GM21447 (cell line): Measurements from ENCODE around the gene RIC1.
"Not testable (repeated sequence)": the region's sequence is repeated elsewhere in the genome, so short reads cannot be mapped to it uniquely, and the experiment has no call there.

Experiments
- ATAC-seq: cut with Tn5 transposase; IDR thresholded peaks from one replicate; pipeline ENCODE4 v1.9.1; 2021; ENCODE audit not compliant: unreplicated experiment

RIC1 gene

DNA sequence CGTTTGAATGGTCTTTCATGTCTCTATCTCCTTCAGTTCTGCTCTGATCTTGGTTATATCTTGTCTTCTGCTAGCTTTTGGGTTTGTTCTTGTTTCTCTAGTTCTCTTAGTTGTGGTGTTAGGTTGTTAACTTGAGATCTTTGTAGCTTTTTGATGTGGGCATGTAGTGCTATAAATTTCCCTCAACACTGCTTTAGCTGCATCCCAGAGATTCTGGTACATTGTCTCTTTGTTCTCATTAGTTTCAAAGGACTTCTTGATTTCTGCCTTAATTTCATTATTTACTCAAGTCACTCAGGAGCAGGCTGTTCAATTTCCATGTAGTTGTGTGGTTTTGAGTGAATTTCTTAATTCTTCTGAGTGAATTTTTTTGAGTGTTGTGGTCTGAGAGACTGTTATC is 33.9 kb downstream of the RIC1 start:
- not testable (repeated sequence) for ATAC-seq

DNA sequence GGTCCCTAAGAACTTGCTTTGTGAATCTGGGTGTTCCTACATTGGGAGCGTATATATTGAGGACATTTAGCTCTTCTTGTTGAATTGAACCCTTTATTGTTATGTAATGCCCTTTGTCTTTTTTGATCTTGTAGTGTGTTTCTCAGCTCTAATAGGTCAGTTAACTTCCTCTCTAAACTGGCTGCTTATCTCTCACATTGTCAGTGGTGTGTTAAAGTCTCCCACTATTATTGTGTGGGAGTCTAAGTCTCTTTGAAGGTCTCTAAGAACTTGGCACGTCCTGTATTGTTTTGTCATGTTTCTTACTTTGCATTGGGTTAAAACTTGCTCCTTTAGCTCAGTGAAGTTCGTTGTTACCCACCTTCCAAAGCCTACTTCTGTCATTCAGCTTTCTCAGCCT is 36.2 kb downstream of the RIC1 start:
- ATAC-seq = no peak

DNA sequence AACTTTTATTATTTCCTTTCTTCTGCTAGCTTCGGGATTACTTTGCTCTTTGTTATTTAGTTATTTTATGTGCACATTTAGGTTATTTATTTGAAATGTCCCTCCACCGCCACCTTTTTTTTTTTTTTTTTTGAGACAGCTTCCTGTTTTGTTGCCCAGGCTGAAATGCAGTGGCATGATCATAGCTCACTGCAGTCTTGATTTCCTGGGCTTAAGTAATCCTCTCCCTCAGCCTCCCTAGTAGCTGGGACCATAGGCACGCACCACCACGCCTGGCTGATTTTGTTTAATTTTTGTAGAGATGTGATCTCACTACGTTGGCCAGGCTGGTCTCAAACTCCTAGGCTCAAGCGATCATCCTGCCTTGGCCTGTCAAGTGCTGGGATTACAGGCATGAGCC is 38.5 kb downstream of the RIC1 start:
- ATAC-seq = no peak

GRCh38 chr9:5670079-5670478 is 41.2 kb downstream of the RIC1 start:
- no peak for ATAC-seq

GRCh38 chr9:5671711-5672353 is 42.9 kb downstream of the RIC1 start:
- no peak for ATAC-seq

DNA sequence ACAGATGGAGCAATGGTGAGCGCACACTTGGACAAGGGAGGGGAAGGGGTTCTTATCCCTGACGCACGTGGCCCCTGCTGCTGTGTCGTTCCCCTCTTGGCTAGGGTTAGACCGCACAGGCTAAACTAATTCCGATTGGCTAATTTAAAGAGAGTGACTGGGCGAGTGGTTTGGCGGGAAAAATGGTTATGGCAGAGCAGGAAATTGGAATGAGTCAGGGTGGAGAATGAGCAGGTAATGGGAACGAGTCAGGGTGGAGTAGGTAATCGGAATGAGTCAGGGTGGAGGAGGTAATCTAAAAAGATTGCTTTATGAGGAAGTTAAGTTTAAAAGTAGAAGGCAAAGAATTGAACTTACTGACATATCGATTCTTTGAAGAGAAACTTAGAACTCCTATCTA is 46.1 kb downstream of the RIC1 start:
- ATAC-seq = not testable (repeated sequence)

DNA sequence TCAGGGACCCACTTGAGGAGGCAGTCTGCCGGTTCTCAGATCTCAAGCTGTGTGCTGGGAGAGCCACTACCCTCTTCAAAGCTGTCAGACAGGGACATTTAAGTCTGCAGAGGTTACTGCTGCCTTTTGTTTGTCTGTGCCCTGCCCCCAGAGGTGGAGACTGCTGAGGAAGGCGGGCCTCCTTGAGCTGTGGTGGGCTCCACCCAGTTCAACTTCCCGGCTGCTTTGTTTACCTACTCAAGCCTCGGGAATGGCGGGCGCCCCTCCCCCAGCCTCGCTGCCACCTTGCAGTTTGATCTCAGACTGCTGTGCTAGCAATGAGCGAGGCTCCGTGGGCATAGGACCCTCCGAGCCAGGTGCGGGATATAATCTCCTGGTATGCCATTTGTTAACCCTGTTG is 54.7 kb downstream of the RIC1 start:
- not testable (repeated sequence) for ATAC-seq

- ATAC-seq = no peak
These were observed 55.2 kb downstream of the RIC1 start for GRCh38 chr9:5684101-5684500.

- ATAC-seq = no peak
These were observed 59.2 kb downstream of the RIC1 start for GRCh38 chr9:5688109-5688508.

- no peak for ATAC-seq
These were observed 61.4 kb downstream of the RIC1 start for GRCh38 chr9:5690278-5690677.

- ATAC-seq = no peak
These were observed 67.0 kb downstream of the RIC1 start for GRCh38 chr9:5695860-5696259.

- ATAC-seq = no peak
These were observed 68.0 kb downstream of the RIC1 start for GRCh38 chr9:5696884-5697283.

DNA sequence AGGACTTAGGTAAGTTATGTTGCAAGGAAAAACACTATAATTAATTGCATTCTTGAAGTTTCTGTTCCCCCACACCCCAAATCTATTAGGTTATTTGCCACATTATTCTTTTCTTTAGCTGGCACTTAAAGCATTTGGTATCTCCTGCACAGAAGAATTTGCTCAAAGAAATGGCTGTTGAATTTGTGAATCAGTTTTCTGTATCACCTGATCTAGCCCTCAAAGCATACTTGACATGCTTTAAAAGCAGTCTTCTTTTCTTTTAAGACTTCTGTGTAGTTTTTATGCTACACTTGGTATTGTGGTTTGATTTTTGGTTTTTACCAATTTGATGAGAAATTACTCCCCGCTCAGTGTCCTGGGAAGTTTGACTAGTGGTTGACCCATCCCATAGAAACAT is 69.1 kb downstream of the RIC1 start:
- no peak for ATAC-seq

- no peak for ATAC-seq
These were observed 70.1 kb downstream of the RIC1 start for GRCh38 chr9:5698810-5699556.

DNA sequence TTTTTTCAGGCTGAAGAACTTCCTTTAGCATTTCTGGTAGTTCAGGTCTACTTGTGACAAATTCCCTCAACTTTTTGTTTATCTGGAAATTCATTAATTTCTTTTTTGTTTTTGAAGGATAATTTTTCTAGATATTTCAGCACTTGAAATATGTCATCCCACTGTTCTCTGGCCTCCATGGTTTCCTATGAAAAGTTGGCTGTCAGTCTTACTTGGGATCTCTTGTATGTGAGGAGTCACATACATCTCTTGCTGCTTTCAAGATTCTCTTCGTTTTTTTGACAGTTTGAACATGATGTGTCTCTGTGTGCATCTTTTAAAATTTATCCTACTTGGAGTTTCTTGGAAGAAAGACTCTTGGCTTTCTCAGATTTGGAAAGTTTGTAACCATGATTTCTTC is 79.5 kb downstream of the RIC1 start:
- ATAC-seq = no peak

- no peak for ATAC-seq
These were observed 83.9 kb downstream of the RIC1 start for GRCh38 chr9:5712651-5713390.

DNA sequence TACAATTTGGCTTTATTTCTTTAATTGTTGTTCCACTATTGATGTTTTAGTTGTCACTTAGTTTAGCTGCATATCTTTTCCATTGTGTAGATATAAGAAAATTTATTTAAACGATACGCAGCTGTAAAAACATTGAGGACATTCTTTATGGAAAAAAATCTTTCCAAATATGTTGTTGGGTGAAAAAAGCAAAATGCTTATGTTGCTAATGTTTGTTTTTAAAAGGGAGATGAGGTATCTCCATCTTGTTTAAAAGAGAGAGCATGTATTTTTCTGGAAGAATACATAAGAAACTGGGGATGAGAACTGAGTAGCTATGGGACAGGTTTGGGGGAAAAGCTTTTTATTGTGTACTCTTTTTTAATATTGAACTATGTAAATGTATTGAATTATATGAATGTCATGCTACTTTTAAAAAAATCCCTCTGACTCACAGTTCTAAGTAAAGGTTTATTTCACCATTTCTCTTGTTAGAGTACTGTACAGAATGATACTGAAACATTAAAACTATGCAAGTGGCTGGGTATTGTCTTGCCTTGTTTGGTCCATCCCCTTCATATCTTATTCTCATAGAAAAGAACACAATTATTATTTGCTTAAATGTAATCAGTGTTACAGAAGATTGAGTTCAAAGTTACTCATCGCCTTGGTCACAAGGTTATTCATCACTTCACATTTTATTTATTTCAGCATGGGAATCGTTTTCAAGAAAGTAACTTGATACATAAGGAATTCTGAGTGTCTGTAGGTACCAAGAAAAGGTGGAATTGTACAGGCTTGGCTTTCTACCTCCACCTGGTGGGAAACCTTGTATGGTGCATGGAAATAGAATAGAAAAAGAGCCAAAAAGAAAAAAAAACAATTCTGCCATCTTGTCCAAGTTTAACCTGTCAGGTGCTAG is 85.8 kb downstream of the RIC1 start:
- ATAC-seq = no peak

- ATAC-seq = no peak
These were observed 86.7 kb downstream of the RIC1 start for GRCh38 chr9:5715548-5716127.

- ATAC-seq = not testable (repeated sequence)
These were observed 88.5 kb downstream of the RIC1 start for GRCh38 chr9:5717434-5717833.

GRCh38 chr9:5718296-5719032 is 89.6 kb downstream of the RIC1 start:
- ATAC-seq = no peak
